ENCODE results near the gene C1orf122.

DNA sequence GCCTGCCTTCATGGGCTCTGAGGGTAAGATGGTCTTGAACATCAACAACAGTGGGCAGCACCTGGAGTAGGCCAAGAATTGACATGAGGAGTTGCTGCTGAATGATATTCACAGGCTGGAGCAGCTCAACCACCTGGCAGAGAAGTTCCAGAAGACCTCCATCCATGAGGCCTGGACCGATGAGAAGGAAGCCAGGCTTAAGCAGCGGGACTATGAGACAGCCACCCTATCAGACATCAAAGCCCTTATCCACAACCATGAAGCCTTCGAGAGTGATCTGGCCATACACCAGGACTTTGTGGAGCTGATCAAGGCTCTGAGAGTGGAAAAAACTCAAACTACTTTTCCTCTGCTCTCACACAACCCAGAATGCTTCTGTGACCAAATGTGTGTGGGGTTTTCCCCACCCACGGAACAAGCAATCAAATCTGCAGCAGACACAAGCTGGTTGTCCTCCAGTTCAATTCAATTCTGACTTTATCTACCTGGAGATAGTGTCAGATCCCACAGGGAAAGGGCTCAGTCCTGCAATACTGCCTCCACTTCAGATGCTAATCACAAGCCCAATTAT is 30.6 kb upstream of the C1orf122 start:
- TF ChIP-seq, protein P1, sequence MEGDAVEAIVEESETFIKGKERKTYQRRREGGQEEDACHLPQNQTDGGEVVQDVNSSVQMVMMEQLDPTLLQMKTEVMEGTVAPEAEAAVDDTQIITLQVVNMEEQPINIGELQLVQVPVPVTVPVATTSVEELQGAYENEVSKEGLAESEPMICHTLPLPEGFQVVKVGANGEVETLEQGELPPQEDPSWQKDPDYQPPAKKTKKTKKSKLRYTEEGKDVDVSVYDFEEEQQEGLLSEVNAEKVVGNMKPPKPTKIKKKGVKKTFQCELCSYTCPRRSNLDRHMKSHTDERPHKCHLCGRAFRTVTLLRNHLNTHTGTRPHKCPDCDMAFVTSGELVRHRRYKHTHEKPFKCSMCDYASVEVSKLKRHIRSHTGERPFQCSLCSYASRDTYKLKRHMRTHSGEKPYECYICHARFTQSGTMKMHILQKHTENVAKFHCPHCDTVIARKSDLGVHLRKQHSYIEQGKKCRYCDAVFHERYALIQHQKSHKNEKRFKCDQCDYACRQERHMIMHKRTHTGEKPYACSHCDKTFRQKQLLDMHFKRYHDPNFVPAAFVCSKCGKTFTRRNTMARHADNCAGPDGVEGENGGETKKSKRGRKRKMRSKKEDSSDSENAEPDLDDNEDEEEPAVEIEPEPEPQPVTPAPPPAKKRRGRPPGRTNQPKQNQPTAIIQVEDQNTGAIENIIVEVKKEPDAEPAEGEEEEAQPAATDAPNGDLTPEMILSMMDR (IDR thresholded peaks at IDR 0.05) = no peak
- TF ChIP-seq TCF7L2 (IDR thresholded peaks at IDR 0.05; ENCODE audit: low read depth, low read length) = no peak

Data from Panc1 (cell line).